Measurements from ENCODE around the gene RNLS.
"Not testable (repeated sequence)": the region's sequence is repeated elsewhere in the genome, so short reads cannot be mapped to it uniquely, and the experiment has no call there.

Gene RNLS

DNA sequence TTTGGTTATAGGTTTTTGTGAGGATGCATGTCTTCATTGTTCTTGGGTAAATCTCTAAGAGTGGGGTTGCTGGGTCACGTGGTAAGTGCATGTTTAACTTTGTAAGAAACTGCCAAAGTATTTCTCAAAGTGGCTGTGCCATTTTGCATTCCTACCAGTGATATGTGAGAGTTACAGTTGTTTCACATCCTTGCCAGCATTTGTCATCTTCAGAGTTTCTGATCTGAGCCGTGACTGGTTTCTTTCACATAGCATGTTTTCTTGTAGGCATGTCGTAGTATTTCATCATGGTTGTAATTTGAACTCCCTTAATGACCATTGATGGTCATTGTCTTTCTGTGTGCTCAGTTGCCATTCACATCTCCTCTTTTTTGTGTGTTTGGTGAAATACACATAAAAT, 286.0 kb downstream of the RNLS start:
- no peak for DNase-seq (ENCODE audit: low read depth in 2 of 2)

DNA sequence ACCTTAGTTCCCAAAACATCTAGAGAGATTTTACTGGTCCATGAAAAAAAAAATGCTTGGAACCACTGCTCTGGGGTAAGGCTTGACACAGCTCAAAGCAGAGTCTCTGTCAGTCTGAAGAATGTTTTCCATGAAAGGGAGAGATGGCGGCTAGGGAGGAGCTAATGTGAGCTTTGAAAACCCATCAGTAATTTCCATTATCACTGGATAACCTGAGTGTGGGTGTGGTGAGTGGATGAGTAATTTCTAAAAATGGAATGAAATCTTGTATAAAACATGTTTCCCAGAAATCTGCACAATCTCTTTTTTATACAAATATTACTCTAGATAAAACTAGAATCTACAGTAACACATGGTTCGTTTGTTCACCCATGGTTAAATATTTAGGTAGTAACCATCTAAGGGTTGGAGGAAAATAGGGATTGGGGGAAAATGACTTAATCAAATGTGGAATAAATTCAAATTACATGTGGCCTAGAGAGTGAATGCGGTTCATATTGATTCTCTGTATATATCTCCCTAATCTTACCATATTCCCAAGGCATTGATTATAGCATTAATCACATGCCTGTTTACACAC, 289.4 kb downstream of the RNLS start:
- no peak for DNase-seq (ENCODE audit: low read depth in 2 of 2)

DNA sequence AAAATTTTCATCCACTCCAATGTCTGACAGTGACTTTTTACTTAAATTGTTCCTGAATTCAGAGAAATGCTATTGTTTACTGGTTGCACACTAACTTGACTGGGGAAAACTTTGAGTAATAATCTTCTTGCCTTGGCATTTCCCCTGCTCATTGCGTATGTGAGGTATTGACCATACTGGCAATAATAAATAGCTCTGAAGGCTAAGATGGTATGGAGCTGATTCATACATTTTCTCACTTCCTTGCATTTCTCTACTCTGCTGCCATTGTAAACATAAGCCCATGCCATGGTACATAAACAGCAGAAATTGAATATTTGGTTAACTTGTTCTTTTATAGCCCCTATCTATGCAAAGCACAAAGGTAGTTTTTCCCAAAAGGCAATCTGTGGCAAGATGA, 290.0 kb downstream of the RNLS start:
- DNase-seq (ENCODE audit: low read depth in 2 of 2), result no peak

- DNase-seq (ENCODE audit: low read depth in 2 of 2), result no peak
Observed at GRCh38 chr10:88292185-88292514, 291.0 kb downstream of the RNLS start.

GRCh38 chr10:88291289-88292184, 291.6 kb downstream of the RNLS start:
- no peak for DNase-seq (ENCODE audit: low read depth in 2 of 2)

GRCh38 chr10:88289342-88289741, 293.8 kb downstream of the RNLS start:
- no peak for DNase-seq (ENCODE audit: low read depth in 2 of 2)

DNA sequence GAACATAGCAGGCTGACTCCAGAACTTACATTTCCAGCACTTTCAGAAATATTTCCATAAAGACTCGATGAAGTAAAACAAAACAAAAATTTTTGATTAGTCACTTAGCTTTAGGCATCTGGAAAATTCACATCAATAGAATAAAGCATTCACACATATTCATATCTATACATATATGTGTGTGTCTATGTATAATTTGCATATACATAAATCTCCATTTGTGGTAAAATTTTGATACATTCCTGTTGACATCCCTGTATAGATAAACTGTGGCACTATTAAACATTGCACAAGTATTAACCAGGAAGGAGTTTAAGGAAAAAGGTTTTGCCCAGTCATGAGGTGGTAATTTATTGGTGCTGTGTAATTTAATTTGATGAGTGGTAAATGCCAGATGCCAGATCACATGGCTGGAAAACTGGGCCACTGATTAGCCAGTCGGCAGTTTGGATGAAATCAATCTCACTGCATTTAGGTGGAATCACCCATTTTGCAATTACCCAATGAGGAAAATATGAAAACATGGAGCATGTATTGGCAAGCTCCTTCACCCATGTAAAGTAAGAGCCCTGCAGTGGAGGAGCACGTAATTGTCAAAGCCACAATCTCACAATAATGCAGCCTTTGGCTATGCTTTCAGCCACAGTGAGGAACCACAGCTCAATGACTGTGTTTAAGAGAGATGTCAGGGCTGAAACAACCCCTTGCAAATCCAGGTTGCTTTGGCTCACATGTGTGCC, 294.6 kb downstream of the RNLS start:
- DNase-seq (ENCODE audit: low read depth in 2 of 2), result no peak

- DNase-seq (ENCODE audit: low read depth in 2 of 2), result no peak
Observed at GRCh38 chr10:88286030-88286429, 297.1 kb downstream of the RNLS start.

- no peak for DNase-seq (ENCODE audit: low read depth in 2 of 2)
Observed at GRCh38 chr10:88281592-88282347, 301.3 kb downstream of the RNLS start.

DNA sequence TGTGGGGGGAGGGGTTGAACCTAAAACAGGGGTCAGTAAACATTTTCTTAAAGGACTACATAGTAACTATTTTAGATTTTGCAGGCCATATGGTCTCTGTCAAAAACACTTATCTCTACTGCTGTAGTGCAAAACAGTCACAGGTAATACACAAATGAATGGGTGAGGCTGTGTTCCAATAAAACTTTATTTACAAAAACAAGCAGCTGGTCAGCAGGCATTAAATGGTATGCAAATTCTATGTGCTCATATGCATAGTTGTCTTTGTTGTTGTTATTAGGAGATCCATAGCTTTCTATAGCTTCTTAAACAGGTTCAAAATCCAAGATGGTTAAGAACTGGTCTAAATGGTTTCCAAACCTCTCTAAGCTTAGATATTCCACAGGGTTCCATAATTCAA, 302.6 kb downstream of the RNLS start:
- DNase-seq (ENCODE audit: low read depth in 2 of 2), result no peak

DNA sequence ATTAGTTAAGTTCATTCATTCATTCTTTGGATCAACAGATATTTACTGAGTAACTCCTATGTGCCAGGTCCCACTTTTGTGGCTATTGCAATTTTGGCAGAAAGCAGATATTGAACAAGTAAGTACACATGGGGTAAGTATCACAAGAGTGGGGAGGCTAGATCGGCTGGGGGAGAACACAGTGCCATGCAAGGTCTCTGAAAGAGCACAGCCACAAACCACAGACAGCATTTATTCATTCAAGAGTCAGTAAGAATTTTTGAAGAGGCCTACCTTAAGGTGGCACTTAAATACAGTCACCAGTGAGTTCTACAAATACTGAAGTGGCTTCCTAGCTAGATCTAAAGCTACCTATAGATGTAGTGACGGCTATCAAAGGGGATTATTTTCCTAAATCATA, 304.2 kb downstream of the RNLS start:
- no peak for DNase-seq (ENCODE audit: low read depth in 2 of 2)

DNA sequence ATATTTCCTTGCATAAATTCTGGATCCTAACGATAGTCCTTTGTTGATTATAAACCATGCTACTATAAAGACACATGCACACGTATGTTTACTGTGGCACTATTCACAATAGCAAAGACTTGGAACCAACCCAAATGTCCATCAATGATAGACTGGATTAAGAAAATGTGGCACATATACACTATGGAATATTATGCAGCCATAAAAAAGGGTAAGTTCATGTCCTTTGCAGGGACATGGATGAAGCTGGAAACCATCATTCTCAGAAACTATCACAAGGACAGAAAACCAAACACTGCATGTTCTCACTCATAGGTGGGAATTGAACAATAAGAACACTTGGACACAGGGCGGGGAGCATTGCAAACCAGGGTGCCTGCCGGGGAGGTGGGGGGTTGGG, 306.2 kb downstream of the RNLS start:
- not testable (repeated sequence) for DNase-seq (ENCODE audit: low read depth in 2 of 2)

GRCh38 chr10:88274286-88274685, 308.8 kb downstream of the RNLS start:
- no peak for DNase-seq (ENCODE audit: low read depth in 2 of 2)

DNA sequence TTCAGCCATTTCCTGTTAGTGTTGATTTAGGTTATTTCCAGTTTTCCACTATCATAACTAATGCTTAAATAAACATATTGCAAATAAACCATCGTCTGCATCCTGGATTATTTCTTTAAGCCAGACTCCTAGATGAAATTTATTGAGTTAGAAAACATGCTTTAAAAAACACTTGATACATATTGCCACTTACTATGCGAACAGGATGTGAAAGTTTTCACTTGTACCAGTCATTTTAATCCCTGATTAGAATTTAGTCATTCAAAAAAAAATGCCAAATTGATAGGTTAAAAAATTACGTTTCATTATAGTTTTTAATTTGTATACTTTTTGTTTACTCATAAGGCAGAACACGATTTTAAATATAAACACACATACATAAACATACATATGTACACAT, 309.6 kb downstream of the RNLS start:
- no peak for DNase-seq (ENCODE audit: low read depth in 2 of 2)

GRCh38 chr10:88271761-88272543, 311.2 kb downstream of the RNLS start:
- DNase-seq (ENCODE audit: low read depth in 2 of 2), result no peak

- peak; percentile 55 to 59 for DNase-seq (ENCODE audit: low read depth in 2 of 2)
Observed at GRCh38 chr10:88270871-88271713, 312.0 kb downstream of the RNLS start.

DNA sequence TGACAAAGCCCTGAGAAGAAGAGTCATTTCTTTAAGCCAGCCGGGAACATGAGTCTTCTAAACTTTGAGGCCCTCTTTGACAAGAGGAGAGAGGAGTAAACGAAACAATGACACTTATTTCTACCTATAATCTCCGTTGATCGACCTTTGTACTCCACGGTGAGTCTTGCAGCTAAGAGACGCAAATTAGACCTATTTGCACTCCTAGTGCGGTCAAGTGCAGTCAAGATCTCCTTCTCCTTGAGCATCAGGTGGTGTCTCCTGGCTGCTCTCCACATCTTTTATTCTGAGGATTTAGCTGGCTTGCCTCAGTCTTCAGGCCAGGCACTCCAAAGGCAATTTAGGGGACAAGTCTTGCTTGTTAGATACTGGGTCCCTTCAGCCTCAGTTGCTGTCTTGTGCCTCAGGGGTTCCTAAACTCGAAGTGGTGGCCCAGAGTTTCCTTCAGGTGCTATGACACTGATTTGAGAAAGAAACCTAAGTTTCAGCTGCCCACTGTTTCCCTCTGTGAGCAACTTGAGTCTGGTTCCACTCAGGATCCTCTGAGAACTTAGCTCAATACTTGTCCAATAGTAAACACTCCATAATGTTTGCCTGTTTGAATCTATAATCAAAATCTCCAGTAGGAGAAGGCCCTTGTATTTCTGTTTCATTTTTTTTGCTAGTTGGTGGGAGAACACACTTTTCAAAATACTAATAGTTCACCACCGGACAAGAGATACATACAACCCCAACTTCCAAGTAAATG, 312.9 kb downstream of the RNLS start:
- DNase-seq (ENCODE audit: low read depth in 2 of 2), result no peak

- DNase-seq (ENCODE audit: low read depth in 2 of 2), result no peak
Observed at GRCh38 chr10:88262591-88263234, 320.4 kb downstream of the RNLS start.

GRCh38 chr10:88261152-88261551, 322.0 kb downstream of the RNLS start:
- DNase-seq (ENCODE audit: low read depth in 2 of 2), result no peak
